Measurements from ENCODE around the gene MTCH2.
"Not testable (repeated sequence)": the region's sequence is repeated elsewhere in the genome, so short reads cannot be mapped to it uniquely, and the experiment has no call there.

DNA sequence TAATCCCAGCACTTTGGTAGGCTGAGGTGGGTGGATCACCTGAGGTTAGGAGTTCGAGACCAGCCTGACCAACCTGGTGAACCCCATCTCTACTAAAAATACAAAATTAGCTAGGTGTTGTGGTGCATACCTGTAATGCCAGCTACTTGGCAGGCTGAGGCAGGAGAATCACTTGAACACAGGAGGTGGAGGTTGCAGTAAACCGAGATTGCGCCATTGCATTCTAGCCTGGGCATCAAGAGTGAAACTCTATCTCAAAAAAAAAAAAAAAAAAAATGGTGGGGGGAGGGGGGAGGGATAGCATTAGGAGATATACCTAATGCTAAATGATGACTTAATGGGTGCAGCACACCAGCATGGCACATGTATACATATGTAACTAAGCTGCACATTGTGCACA, 44.3 kb upstream of the MTCH2 start:
- TF ChIP-seq, protein P1, sequence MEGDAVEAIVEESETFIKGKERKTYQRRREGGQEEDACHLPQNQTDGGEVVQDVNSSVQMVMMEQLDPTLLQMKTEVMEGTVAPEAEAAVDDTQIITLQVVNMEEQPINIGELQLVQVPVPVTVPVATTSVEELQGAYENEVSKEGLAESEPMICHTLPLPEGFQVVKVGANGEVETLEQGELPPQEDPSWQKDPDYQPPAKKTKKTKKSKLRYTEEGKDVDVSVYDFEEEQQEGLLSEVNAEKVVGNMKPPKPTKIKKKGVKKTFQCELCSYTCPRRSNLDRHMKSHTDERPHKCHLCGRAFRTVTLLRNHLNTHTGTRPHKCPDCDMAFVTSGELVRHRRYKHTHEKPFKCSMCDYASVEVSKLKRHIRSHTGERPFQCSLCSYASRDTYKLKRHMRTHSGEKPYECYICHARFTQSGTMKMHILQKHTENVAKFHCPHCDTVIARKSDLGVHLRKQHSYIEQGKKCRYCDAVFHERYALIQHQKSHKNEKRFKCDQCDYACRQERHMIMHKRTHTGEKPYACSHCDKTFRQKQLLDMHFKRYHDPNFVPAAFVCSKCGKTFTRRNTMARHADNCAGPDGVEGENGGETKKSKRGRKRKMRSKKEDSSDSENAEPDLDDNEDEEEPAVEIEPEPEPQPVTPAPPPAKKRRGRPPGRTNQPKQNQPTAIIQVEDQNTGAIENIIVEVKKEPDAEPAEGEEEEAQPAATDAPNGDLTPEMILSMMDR (IDR thresholded peaks at IDR 0.05), result not testable (repeated sequence)
- not testable (repeated sequence) for TF ChIP-seq POLR2A (IDR thresholded peaks at IDR 0.05)

Measured in testis (tissue), 2 donors.